Activated T-cell treated with anti-CD3 and anti-CD28 coated beads, Interleukin-2, amount 50 U/mL, for 48 hours (primary cell): Measurements from ENCODE around the gene SLC22A1.
"Not testable (repeated sequence)": the region's sequence is repeated elsewhere in the genome, so short reads cannot be mapped to it uniquely, and the experiment has no call there.

Experiments
- DNase-seq, 2 experiments: peaks; one replicate each; pipeline ENCODE4 v3.0.0-alpha.2; 2020

SLC22A1 gene

DNA sequence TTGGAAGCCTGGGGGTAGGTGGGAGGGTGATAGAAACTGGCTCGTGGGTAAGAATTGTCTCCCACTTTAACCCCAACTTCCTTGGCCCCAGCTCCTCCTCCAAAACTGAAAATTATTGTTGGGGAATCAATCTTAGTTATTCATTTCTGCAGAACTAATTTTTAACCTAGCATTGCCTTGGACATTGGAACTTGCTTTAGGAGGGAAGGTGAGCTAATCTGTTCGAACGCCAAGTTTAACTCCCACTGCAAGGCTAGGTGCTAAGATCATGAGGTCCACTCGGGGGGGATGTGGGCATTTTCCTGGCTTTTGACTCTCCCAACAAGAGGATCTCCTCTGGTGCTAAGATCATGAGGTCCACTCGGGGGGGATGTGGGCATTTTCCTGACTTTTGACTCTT, 3.5 kb downstream of the SLC22A1 start:
- DNase-seq = not testable (repeated sequence)

DNA sequence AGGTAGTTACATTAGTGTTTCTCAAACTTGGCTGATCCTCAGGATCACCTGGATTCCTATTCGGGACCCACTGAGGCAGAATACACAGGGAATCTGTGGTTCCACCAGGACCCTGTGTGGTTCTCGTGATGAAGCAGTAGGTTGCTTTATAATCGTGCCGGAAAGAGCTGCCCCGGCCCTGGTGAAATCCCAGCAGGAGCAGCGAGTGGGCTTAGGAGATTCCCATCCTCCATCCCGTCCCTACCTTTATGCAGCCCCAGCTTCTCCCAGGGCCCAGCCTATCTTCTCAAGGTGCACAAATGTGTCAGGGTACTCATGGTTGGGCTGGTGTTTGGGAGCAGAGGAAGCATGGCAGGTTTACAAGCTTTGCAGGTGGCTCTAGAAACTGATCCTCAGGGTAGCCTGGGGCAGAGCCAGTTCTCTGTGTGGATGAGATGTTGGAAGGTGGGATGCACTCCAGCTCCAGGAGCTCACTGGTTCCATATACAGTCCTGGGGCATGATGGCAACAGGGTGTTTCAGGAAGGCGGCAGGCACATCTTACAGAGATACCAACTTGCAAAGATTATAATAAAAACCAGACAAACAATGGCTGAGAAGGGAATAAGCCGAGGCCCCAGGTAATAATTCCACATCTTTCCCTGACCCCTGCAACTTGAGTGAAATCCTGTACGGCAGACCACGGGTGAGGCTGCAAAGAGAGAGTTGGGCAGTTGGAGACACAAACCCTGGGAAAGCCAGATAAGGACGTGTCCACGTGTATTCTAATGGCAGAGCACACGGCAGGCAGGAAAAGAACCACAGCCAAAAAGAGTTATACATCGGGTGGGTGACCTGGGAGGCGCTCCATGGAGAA, 5.9 kb downstream of the SLC22A1 start:
- peak in 1 of 2 experiments; percentile 4 for DNase-seq

- no peak for DNase-seq
Measured at GRCh38 chr6:160128125-160128683, 6.6 kb downstream of the SLC22A1 start.

DNA sequence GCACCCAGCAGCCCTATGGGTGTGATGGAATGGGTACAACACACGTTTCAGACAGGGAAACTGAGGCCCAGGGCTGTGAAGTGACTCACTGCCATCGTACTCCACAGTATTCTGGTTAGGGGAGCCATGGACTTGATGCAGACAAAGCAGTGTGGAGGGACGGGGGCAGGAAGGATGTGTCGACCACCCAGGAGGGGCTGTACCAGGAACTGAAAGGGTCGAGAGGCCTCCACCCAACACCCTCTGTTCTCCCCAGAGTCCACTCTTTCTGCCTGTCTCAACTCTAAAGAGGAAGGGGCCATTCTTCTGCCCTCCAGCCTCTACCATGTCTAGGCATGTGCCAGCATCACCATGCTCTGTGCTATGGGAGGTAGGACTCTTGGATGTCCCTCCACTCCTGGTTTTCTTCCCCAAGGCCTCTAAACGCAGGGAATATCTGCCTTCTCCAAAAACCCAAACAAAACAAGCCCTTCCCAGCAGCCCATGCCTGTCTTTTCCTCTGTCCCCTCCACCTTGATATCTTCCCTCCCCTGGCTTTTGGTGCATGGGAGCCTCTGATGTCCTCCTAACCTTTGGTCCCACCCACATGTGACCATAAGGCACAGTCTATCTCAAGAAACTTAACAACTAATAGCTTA, 7.4 kb downstream of the SLC22A1 start:
- peak in 1 of 2 experiments; percentile 12 for DNase-seq

DNA sequence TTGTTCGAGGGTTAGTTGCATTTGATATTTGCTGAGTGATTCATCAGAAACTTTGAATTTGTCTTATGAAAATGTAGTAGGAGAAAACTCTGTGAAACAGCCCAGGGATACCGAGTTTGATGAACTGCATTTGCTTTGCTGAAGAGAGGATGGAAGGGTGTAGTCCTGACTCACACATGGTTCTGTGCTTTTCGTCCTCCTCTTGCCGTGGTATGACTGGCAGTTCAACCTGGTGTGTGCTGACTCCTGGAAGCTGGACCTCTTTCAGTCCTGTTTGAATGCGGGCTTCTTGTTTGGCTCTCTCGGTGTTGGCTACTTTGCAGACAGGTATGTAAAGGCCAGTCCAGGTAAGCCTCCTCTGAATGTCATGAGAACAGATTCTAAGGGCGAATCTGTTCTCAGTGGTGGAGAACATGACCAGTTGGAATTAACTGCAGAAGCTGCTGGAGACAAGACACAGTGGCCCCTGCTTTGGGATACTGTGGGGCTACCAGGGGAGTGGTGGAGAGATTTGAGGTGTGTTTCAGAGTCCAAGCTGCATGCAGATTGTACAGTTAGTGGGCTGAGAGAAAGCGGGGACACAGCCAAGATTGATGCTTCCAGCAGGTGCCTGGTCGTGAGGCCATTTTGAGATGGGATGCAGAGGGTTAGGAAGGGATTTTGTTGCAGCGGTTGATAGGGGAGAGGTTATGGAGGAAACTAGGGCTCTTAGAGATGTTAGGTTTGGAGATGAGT, 8.4 kb downstream of the SLC22A1 start:
- peak in 1 of 2 experiments; percentile 15 for DNase-seq

- DNase-seq = no peak
Measured at GRCh38 chr6:160130729-160131484, 9.3 kb downstream of the SLC22A1 start.

DNA sequence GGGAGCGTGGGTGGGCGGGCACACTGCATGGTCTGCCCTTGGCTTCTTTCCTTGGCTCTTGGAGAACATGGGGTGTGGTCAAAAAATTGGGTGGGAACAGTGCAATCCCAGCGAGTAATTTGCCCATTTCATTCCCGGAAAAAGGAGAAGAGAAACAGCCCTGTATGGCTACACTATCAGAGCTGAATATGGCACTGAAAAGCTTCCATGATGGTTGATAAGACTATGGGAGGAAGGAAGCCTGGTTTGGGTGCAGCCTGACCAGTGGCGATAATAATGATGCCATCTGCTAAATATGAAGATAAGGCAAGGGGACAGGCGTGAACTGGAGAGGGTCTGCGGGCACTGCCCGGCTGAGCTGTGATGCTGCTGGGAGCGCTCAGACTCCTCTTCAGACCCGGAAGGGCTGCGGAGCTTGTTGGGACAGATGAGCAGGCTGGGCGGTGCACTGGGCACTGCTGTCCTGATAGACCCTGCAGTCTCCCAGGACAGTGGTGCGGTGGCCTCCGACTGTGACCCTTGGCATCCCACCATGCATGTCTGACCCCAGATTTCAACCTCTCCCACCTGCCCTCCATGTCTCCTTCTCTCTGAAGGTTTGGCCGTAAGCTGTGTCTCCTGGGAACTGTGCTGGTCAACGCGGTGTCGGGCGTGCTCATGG, 10.2 kb downstream of the SLC22A1 start:
- DNase-seq = no peak

DNA sequence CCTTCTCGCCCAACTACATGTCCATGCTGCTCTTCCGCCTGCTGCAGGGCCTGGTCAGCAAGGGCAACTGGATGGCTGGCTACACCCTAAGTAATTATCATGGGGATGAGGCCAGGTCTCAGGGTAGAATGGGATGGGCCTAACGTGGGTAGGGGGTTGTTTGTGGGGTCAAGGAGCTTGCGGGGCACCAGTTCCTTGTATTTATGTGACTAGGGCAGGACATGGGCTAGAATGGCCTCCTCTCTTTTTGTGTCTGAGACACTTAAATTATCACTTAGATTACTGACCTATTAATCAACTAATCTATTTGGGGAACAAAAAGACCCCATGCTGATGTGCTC, 10.7 kb downstream of the SLC22A1 start:
- no peak for DNase-seq

DNA sequence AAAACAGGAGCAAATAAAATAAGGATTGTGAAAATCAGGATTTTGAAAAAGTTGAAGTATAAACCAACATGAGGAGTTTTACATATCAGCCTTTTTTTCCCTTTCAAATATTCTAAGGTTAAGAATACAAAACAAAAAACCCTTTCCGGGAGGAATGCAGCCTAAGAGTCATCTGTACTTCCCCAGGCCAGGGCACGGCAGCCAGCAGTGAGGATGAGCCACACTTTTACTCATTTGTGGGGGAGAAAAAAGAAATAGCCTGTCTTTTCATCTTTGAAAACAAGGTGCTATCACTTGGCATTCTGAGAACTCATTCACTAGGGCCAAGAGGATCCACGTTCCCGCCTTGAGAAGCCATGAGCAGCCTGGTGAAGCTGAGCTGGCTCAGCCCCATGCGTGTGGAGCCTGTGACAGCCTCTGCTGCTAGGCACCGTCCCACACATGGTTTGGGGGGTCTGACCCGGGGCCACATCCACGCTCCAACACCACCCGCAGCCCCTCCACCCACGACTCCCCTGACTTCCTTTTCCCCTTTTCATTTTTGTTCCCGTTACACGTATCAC, 11.2 kb downstream of the SLC22A1 start:
- DNase-seq = no peak

DNA sequence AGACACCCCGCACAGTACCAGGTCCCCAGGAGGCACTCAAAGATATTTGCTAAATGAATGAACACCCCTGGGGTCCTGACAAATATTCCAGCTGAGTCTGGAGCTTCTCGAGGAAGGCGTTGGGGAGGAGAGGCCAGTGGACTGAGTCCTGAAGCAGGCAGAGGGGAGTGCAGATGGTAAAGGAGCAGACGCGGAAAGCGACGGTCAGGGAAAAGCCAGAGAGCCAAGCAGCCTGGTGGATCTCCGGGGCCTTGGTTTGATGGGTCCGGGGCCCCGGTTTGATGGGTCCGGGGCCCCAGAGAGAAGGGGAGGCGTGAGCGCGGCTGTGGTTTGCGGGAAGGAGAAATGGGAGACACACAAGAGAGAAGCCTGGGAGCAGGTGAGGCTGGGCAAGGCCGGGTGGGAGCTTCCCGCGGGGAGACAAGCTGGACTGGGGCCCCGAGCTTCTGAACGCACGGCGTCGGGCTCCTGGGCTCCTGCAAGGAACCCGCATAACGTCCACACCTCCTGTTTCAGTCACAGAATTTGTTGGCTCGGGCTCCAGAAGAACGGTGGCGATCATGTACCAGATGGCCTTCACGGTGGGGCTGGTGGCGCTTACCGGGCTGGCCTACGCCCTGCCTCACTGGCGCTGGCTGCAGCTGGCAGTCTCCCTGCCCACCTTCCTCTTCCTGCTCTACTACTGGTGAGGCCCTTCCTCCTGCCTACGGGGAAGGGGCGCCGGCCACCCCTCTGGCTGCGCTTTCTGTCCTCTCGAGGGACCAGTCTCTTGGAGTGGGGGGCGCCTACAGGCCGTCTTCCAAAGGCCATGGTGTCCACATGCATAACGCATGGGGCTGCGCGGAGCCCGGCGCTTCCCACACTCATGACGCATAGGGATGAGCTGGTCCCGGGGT, 12.1 kb downstream of the SLC22A1 start:
- no peak for DNase-seq

- peak; percentile 45 to 58 for DNase-seq
Measured at GRCh38 chr6:160134337-160134751, 12.7 kb downstream of the SLC22A1 start.

DNA sequence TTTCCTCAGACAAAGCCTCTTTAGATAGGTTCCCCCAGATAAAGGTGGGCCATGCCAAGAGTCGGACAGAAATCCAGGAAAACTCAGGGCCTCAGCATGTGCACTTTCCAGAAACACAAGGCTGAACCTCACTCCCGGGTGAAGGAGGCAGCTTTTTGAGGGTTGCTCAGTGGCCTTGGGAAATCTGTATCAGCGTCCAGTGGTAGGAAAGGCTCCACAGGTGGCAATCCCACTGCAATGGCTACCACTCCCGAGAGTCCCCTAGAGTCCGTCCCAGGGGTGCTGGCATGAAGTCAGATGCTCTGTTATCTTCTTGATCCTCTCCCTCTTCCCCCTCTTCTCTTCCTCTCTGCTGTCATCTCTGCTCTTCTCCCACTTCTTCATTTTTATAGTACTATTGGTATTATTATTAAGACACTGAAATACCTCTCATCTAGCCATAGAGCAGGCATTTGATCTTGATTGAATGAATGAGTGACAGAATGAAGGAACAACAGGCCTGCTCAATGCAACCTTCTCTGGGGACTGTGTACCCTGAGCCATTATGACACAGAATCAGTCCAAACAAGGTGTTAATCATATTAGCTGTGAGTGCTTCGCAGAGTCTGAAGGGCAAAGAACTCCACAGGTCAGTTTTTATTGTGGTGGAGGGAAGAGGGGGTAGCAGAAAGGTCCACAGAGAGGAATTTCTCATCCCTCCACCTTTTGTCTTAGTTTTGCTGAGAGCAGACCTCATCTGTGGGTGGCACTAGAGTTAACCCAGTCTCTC, 13.3 kb downstream of the SLC22A1 start:
- no peak for DNase-seq

DNA sequence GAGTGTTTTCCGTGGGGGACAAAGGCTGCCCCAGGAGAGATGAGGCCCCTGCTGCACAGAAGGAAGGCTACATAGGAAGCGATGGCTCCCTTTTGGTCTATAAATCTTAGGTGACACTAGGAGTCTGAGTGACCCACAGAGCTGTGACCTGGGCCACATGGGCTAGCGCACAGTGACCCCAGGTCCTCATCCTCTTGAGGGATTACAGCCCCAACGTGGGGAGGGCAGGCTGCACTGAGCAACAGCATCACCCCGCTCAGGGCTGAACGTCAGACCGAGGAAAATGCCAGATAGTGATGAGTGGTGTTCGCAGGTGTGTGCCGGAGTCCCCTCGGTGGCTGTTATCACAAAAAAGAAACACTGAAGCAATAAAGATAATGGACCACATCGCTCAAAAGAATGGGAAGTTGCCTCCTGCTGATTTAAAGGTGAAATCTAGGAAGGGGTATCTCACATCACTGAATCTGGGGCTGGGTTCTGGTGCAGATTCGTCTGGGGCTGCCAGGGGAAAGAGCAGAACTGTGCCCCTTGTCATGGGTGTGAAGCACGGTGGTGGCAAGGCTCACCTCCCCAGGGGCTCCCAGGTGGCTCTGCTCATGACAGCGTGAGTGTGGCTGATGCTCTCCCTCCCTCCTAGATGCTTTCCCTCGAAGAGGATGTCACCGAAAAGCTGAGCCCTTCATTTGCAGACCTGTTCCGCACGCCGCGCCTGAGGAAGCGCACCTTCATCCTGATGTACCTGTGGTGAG, 14.5 kb downstream of the SLC22A1 start:
- DNase-seq = no peak

DNA sequence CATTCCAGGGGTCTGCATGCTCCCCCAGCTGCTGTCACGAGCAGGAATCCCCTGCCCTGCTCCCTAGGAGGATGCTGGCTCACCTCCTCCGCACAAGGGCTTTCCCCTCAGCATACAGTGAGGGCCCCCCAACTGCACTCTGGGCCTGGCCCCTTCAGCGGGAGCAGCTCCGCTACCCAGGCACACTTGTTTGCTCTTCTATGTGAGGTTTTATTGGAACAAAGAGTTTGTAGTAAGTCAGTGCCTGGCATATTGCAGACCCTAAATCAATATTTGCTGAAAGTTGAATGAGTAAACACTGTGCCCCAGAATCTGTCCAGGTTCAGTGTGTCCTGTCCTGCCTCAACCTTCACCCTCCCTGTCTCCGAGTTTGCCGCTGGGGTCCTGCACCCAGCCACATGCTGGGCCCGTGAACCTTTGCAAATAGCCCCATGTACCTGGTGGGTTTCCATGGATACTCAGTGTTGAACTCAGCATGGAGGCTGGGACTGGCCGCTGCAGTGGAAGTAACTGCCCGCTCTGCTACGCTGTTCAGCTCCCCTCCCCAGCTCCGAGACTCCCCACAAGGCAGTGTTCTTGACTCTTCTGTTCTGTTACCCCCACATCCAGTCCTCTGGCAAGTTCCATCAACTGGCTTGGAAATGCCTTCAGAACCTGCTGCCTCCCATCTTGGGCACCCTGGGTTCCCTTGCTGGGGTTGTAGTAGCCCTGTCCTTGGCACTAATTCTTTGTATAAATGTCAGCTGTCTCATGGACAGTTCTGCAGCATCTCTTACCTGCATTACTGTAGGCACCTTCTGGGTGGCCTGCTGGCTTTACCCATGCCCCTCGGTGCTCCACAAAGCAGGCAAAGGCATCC, 15.7 kb downstream of the SLC22A1 start:
- no peak for DNase-seq

DNA sequence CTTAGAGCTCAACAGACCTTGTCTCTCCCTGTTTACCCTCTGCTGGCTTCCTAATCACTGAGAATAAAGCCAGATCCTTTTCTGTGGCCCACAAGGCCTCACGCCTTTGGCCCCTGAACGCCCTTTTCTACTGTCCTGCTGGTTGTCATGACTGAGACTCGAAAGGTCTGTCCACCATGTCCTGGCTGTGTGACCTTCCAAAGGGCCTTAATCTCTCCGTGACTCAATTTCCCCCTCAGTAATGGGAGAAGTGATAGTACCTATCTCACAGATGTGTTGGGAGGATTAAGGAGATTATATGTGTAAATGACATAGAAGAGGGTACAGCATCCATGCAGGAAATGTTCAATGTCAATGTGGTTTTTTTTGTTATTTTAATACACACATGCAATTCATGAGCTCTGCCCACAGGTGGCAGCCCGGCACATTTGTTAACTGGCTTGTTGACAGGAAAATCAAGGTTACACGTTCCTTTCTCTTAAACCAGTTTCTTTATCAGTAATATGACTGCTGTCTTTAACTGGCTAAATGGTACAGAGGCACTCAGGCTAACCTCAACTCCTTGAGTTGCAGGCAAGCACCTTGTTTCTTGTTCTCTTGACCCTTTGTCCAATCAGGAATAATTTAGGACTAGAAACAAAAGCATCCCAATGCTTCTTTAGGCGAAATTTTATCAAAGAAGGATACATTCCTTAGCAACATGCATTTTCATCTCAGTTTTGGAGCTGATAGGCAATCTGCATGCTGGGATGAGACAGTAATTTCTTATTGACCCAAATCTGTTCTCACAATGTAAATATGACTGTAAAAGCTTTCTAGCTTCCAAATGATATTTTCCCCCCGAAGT, 16.6 kb downstream of the SLC22A1 start:
- peak; percentile 77 for DNase-seq

DNA sequence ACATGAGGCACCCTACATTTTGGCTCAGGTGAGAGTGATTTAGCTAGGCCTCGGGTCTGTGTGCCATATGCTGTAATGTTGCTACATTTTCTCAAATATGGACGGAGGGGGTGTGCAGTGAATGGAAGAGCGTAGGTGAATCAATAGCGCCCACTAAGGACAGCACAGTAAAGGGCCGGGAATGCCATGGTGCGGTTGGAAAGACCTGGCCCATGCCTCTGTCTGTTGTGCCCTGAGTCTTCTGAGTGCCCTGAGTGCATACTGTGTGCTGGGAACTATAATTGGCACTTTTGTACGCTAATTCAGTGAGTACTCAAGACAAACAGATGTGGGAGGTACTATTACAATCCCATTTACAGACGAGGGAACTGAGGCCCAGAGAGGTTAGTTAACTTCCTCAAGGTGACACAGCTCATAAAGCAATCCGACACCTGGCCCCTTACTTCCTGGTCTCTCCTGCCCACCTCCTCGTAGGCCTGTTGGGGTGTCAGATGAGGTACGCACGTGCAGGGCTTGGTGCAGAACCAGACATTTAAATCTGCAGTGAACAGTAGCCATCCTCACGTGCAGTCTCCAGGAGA, 17.3 kb downstream of the SLC22A1 start:
- no peak for DNase-seq

DNA sequence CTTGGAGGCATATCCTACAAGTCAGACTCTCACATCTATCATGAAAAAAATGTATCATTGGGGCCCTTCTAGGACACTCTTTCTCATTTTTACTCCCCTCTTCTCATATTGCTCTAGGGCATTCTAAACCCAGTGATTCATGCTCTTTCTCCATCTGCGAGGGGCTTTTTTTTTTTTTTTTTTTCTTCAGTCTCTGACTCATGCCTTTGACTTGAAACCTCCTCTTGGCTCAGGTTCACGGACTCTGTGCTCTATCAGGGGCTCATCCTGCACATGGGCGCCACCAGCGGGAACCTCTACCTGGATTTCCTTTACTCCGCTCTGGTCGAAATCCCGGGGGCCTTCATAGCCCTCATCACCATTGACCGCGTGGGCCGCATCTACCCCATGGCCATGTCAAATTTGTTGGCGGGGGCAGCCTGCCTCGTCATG, 17.8 kb downstream of the SLC22A1 start:
- DNase-seq = no peak
